ENCODE data around the gene HELLS. TPM values are rescaled to one million over a fixed set of nuclear protein-coding genes. Genes with fewer than 3 reads are reported as not detected.

Gene HELLS
- total and polyA plus RNA-seq, 10 donors = 5.1 to 38.7 (median 16.3) TPM

DNA sequence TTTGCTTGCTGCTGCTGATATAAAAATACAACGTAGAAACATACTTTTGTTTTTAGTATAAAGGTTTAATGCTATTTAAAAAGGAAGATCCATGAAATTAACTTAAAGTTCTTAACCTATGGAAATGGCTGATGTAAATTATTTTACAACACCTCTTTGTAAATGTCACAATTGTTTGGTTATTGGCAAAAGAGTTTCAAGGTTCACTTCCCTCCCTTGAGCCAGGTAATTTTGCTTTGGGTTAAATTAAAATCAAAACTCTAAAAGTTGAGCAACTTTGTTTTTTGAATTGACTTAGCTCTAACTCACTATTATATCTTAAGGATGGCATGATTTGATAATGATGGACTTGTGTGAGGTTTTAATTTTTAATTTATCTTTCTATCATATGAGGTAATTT lies 98.8 kb downstream of the HELLS start:
- Histone ChIP-seq H3K4me1 (no peaks in the 10 kb centered on the region), H3K27ac (no peak overlapping the region), H3K4me3 (no peak overlapping the region), H3K36me3 (no peaks in the 10 kb centered on the region), H3K27me3 (replicated peaks in 1 of 7) (peaks cover 0 to 4% (median 0%) of the 10 kb centered on the region in 7 donors), H3K9me3 (peaks cover 0 to 7% (median 2%) of the 10 kb centered on the region in 8 donors)
- intact Hi-C loops (cut with DNase I; ENCODE audit: low total_unique reads) = no loop called here
- WGBS, 5 donors = 72 to 93% (median 86%) methylated on average over 1 of the region's 1 CpG
- TF ChIP-seq, protein P1, sequence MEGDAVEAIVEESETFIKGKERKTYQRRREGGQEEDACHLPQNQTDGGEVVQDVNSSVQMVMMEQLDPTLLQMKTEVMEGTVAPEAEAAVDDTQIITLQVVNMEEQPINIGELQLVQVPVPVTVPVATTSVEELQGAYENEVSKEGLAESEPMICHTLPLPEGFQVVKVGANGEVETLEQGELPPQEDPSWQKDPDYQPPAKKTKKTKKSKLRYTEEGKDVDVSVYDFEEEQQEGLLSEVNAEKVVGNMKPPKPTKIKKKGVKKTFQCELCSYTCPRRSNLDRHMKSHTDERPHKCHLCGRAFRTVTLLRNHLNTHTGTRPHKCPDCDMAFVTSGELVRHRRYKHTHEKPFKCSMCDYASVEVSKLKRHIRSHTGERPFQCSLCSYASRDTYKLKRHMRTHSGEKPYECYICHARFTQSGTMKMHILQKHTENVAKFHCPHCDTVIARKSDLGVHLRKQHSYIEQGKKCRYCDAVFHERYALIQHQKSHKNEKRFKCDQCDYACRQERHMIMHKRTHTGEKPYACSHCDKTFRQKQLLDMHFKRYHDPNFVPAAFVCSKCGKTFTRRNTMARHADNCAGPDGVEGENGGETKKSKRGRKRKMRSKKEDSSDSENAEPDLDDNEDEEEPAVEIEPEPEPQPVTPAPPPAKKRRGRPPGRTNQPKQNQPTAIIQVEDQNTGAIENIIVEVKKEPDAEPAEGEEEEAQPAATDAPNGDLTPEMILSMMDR (IDR thresholded peaks at IDR 0.05 in 8 of 11, conservative IDR thresholded peaks at IDR 0.05 in 3 of 11) = no peak
- TF ChIP-seq POLR2A (IDR thresholded peaks at IDR 0.05) = no peak
- TF ChIP-seq POLR2AphosphoS5 (IDR thresholded peaks at IDR 0.05) = no peak
- DNase-seq = no peak

GRCh38 chr10:94645285-94645684 lies 99.7 kb downstream of the HELLS start:
- Histone ChIP-seq H3K27ac (no peak overlapping the region), H3K4me1 (no peaks in the 10 kb centered on the region), H3K27me3 (replicated peaks in 1 of 7) (no peaks in the 10 kb centered on the region), H3K9me3 (peaks cover 0 to 3% (median 0%) of the 10 kb centered on the region in 8 donors), H3K36me3 (no peaks in the 10 kb centered on the region), H3K4me3 (no peak overlapping the region)
- 34 to 58% (median 47%) methylated on average over 2 of the region's 2 CpGs for WGBS, 5 donors
- TF ChIP-seq POLR2A (IDR thresholded peaks at IDR 0.05) = no peak
- TF ChIP-seq, protein P1 (IDR thresholded peaks at IDR 0.05 in 8 of 11, conservative IDR thresholded peaks at IDR 0.05 in 3 of 11) = no peak
- TF ChIP-seq POLR2AphosphoS5 (IDR thresholded peaks at IDR 0.05) = no peak
- DNase-seq = no peak
- intact Hi-C loops (cut with DNase I; ENCODE audit: low total_unique reads) = no loop called here

Other genes with a start within 250 kb of the HELLS start
- gene NOC3L, start 182.8 kb upstream of the HELLS start, total RNA-seq = 10 to 100 TPM; 21.7 to 29.6 (median 26.8) TPM
- gene NOC3L, start 182.8 kb upstream of the HELLS start, polyA plus RNA-seq = 10 to 100 TPM in 2 of 3 donors, 1 to 10 TPM in 1; 9.8 to 12.3 (median 11.0) TPM
- 10 to 100 TPM in 6 of 7 donors, 1 to 10 TPM in 1; 8.4 to 21.6 (median 15.8) TPM for gene TBC1D12, start 143.2 kb upstream of the HELLS start, total RNA-seq
- gene TBC1D12, start 143.2 kb upstream of the HELLS start, polyA plus RNA-seq = 1 to 10 TPM; 6.6 to 9.0 (median 7.6) TPM
- gene CYP2C18, start 137.9 kb downstream of the HELLS start, total RNA-seq = not detected
- gene CYP2C18, start 137.9 kb downstream of the HELLS start, polyA plus RNA-seq = not detected
- gene CYP2C19, start 216.9 kb downstream of the HELLS start, total RNA-seq = not detected
- not detected for gene CYP2C19, start 216.9 kb downstream of the HELLS start, polyA plus RNA-seq

Measured in spleen (tissue), 11 donors.